Measurements from ENCODE around the gene DDX27.
A peak's percentile ranks its signal among the peaks of the same experiment; 100 is the strongest.
"Not testable (repeated sequence)": the region's sequence is repeated elsewhere in the genome, so short reads cannot be mapped to it uniquely, and the experiment has no call there.

DDX27 gene

GRCh38 chr20:49203011-49203410 lies 16.2 kb upstream of the DDX27 start:
- no peak for DNase-seq (ENCODE audit: low read depth in 2 of 2)

- DNase-seq (ENCODE audit: low read depth in 2 of 2), result no peak
These were observed 15.5 kb upstream of the DDX27 start for GRCh38 chr20:49203746-49204145.

- no peak for DNase-seq (ENCODE audit: low read depth in 2 of 2)
These were observed 12.1 kb upstream of the DDX27 start for GRCh38 chr20:49207076-49207475.

- DNase-seq (ENCODE audit: low read depth in 2 of 2), result no peak
These were observed 9.0 kb upstream of the DDX27 start for GRCh38 chr20:49210101-49210756.

GRCh38 chr20:49210757-49211110 lies 8.5 kb upstream of the DDX27 start:
- DNase-seq (ENCODE audit: low read depth in 2 of 2), result no peak

GRCh38 chr20:49214571-49214970 lies 4.6 kb upstream of the DDX27 start:
- no peak for DNase-seq (ENCODE audit: low read depth in 2 of 2)

GRCh38 chr20:49215232-49215631 lies 4.0 kb upstream of the DDX27 start:
- DNase-seq (ENCODE audit: low read depth in 2 of 2), result no peak

- DNase-seq (ENCODE audit: low read depth in 2 of 2), result peak; percentile 79 to 81
These were observed 2.1 kb upstream of the DDX27 start for GRCh38 chr20:49216991-49217578.

GRCh38 chr20:49218739-49219090 lies 501 bp upstream of the DDX27 start:
- DNase-seq (ENCODE audit: low read depth in 2 of 2), result not testable (repeated sequence)

GRCh38 chr20:49219924-49220831 lies 962 bp downstream of the DDX27 start:
- no peak for DNase-seq (ENCODE audit: low read depth in 2 of 2)

- no peak for DNase-seq (ENCODE audit: low read depth in 2 of 2)
These were observed 6.7 kb downstream of the DDX27 start for GRCh38 chr20:49225896-49226295.

- no peak for DNase-seq (ENCODE audit: low read depth in 2 of 2)
These were observed 9.5 kb downstream of the DDX27 start for GRCh38 chr20:49228676-49229075.

GRCh38 chr20:49229381-49229780 lies 10.2 kb downstream of the DDX27 start:
- no peak for DNase-seq (ENCODE audit: low read depth in 2 of 2)

- no peak for DNase-seq (ENCODE audit: low read depth in 2 of 2)
These were observed 10.8 kb downstream of the DDX27 start for GRCh38 chr20:49230021-49230420.

- no peak for DNase-seq (ENCODE audit: low read depth in 2 of 2)
These were observed 11.4 kb downstream of the DDX27 start for GRCh38 chr20:49230561-49231133.

- no peak for DNase-seq (ENCODE audit: low read depth in 2 of 2)
These were observed 12.3 kb downstream of the DDX27 start for GRCh38 chr20:49231471-49231870.

GRCh38 chr20:49233226-49233625 lies 14.0 kb downstream of the DDX27 start:
- no peak for DNase-seq (ENCODE audit: low read depth in 2 of 2)

GRCh38 chr20:49234831-49235230 lies 15.6 kb downstream of the DDX27 start:
- no peak for DNase-seq (ENCODE audit: low read depth in 2 of 2)

GRCh38 chr20:49236301-49236700 lies 17.1 kb downstream of the DDX27 start:
- no peak for DNase-seq (ENCODE audit: low read depth in 2 of 2)

- DNase-seq (ENCODE audit: low read depth in 2 of 2), result no peak
These were observed 18.3 kb downstream of the DDX27 start for GRCh38 chr20:49237531-49237930.

- DNase-seq (ENCODE audit: low read depth in 2 of 2), result no peak
These were observed 26.9 kb downstream of the DDX27 start for GRCh38 chr20:49245921-49246740.

Measured in stimulated activated CD8-positive, alpha-beta memory T cell treated with anti-CD3 and anti-CD28 coated beads, Interleukin-15, amount 100 ng/mL, for 48 hours (primary cell).